Mononuclear cell (primary cell): ENCODE results near the gene SLC12A8. TPM values are rescaled to one million over a fixed set of nuclear protein-coding genes. Genes with fewer than 3 reads are reported as not detected.

Source experiments
- H3K27me3 ChIP-seq: 2 replicates; pipeline ENCODE4 v1.6.0; 2011; ENCODE audit warnings: low read length, control low read depth; ENCODE audit not compliant: insufficient read depth
- H3K4me1 ChIP-seq: 2 replicates; pipeline ENCODE4 v1.5.1; 2011; ENCODE audit warnings: mild to moderate bottlenecking, low read length, control low read depth; ENCODE audit not compliant: insufficient read depth
- H3K4me3 ChIP-seq: 2 replicates; pipeline ENCODE4 v1.5.1; 2011; ENCODE audit warnings: mild to moderate bottlenecking, low read length, moderate library complexity
- H3K9me3 ChIP-seq: 2 replicates; pipeline ENCODE4 v1.5.1; 2011; ENCODE audit warnings: low read depth, mild to moderate bottlenecking, control low read depth, low read length
- total RNA-seq: library from RNA; depleted of rRNA; stranded (reverse); fragments of >200 nt; gene quantifications from one replicate; pipeline ENCODE4 v1.2.3, GENCODE V29; 2012

Gene SLC12A8
- total RNA-seq, 1 donor = not detected

GRCh38 chr3:125053304-125053699 is 159.2 kb downstream of the SLC12A8 start:
- peaks cover 3% of the 10 kb centered on the region for H3K27me3 ChIP-seq
- H3K4me1 ChIP-seq = peaks cover 60% of the 10 kb centered on the region
- H3K9me3 ChIP-seq = no peaks in the 10 kb centered on the region
- H3K4me3 ChIP-seq = no peak overlapping the region

GRCh38 chr3:125052624-125053303 is 159.8 kb downstream of the SLC12A8 start:
- peaks cover 3% of the 10 kb centered on the region for H3K27me3 ChIP-seq
- H3K4me3 ChIP-seq = no peak overlapping the region
- no peaks in the 10 kb centered on the region for H3K9me3 ChIP-seq
- peaks cover 60% of the 10 kb centered on the region for H3K4me1 ChIP-seq

- Histone ChIP-seq H3K4me3 (no peak overlapping the region), H3K9me3 (no peaks in the 10 kb centered on the region), H3K4me1 (peaks cover 60% of the 10 kb centered on the region), H3K27me3 (peaks cover 2% of the 10 kb centered on the region)
Observed at GRCh38 chr3:125051715-125052581, 160.6 kb downstream of the SLC12A8 start.

- Histone ChIP-seq H3K4me3 (no peak overlapping the region), H3K9me3 (no peaks in the 10 kb centered on the region), H3K27me3 (no peaks in the 10 kb centered on the region), H3K4me1 (peaks cover 56% of the 10 kb centered on the region)
Observed at GRCh38 chr3:125051205-125051604, 161.3 kb downstream of the SLC12A8 start.

- no peaks in the 10 kb centered on the region for H3K9me3 ChIP-seq
- no peak overlapping the region for H3K4me3 ChIP-seq
- peaks cover 54% of the 10 kb centered on the region for H3K4me1 ChIP-seq
- no peaks in the 10 kb centered on the region for H3K27me3 ChIP-seq
Observed at GRCh38 chr3:125050488-125051090, 162.0 kb downstream of the SLC12A8 start.

- peaks cover 37% of the 10 kb centered on the region for H3K4me1 ChIP-seq
- no peaks in the 10 kb centered on the region for H3K9me3 ChIP-seq
- no peak overlapping the region for H3K4me3 ChIP-seq
- H3K27me3 ChIP-seq = no peaks in the 10 kb centered on the region
Observed at GRCh38 chr3:125048282-125048681, 164.3 kb downstream of the SLC12A8 start.

GRCh38 chr3:125045965-125046364 is 166.6 kb downstream of the SLC12A8 start:
- Histone ChIP-seq H3K4me3 (no peak overlapping the region), H3K4me1 (peaks cover 14% of the 10 kb centered on the region), H3K27me3 (no peaks in the 10 kb centered on the region), H3K9me3 (no peaks in the 10 kb centered on the region)

GRCh38 chr3:125045194-125045593 is 167.4 kb downstream of the SLC12A8 start:
- Histone ChIP-seq H3K4me1 (peaks cover 7% of the 10 kb centered on the region), H3K27me3 (no peaks in the 10 kb centered on the region), H3K4me3 (no peak overlapping the region), H3K9me3 (no peaks in the 10 kb centered on the region)

- no peaks in the 10 kb centered on the region for H3K9me3 ChIP-seq
- H3K4me3 ChIP-seq = no peak overlapping the region
- H3K4me1 ChIP-seq = no peaks in the 10 kb centered on the region
- no peaks in the 10 kb centered on the region for H3K27me3 ChIP-seq
Observed at GRCh38 chr3:125043599-125044151, 168.9 kb downstream of the SLC12A8 start.

GRCh38 chr3:125042725-125043406 is 169.7 kb downstream of the SLC12A8 start:
- no peak overlapping the region for H3K4me3 ChIP-seq
- peaks cover 4% of the 10 kb centered on the region for H3K4me1 ChIP-seq

GRCh38 chr3:125039131-125040100 is 173.1 kb downstream of the SLC12A8 start:
- Histone ChIP-seq H3K4me3 (no peak overlapping the region), H3K4me1 (peaks cover 4% of the 10 kb centered on the region), H3K27me3 (no peaks in the 10 kb centered on the region), H3K9me3 (peaks cover 9% of the 10 kb centered on the region)

More at GRCh38 chr3:125042725-125043406, 169.7 kb downstream of the SLC12A8 start:
- no peaks in the 10 kb centered on the region for H3K9me3 ChIP-seq
- H3K27me3 ChIP-seq = no peaks in the 10 kb centered on the region

- H3K9me3 ChIP-seq = peaks cover 9% of the 10 kb centered on the region
- peaks cover 4% of the 10 kb centered on the region for H3K4me1 ChIP-seq
- H3K27me3 ChIP-seq = no peaks in the 10 kb centered on the region
- H3K4me3 ChIP-seq = no peak overlapping the region
Observed at GRCh38 chr3:125037498-125038150, 174.9 kb downstream of the SLC12A8 start.

- H3K9me3 ChIP-seq = peaks cover 9% of the 10 kb centered on the region
Observed at GRCh38 chr3:125035217-125035616, 177.3 kb downstream of the SLC12A8 start.

More at GRCh38 chr3:125035217-125035616, 177.3 kb downstream of the SLC12A8 start:
- Histone ChIP-seq H3K27me3 (no peaks in the 10 kb centered on the region), H3K4me3 (no peak overlapping the region), H3K4me1 (peaks cover 4% of the 10 kb centered on the region)
